HCT116 (cell line): Measurements from ENCODE around the gene YKT6. TPM values are rescaled to one million over a fixed set of nuclear protein-coding genes. Genes with fewer than 3 reads are reported as not detected.

Source experiments
- ATAC-seq: fragments of 200-7000 bp; cut with Tn5 transposase; 2 replicates; pipeline ENCODE4 v1.9.1; 2020; ENCODE audit warnings: mild to moderate bottlenecking, moderate library complexity
- BruUV-seq: library from RNA; stranded (reverse); fragments of 400-500 nt; replicated peaks from 2 replicates; lab custom pipeline; 2021; lab: Mats Ljungman, UMichigan
- CTCF ChIA-PET: fragments of 300-600 bp; sonication (Branson Sonifier 250); formaldehyde crosslinking; loops from one replicate; lab custom pipeline; 2021; ENCODE audit warnings: antibody characterized with exemption; lab: Charles Lee
- POLR2A ChIA-PET: fragments of 300-600, 350-600 bp; sonication (Branson Sonifier 250); formaldehyde crosslinking; loops from one replicate; lab custom pipeline; 2021; ENCODE audit warnings: antibody characterized with exemption; lab: Charles Lee
- RAD21 ChIA-PET, 2 experiments: fragments of 300-600 bp; sonication (Branson Sonifier 250); formaldehyde crosslinking; loops; one replicate each; lab custom pipeline; 2023; ENCODE audit warnings: low total read pairs in 2 of 2; ENCODE audit not compliant: uncharacterized antibody in 2 of 2, unreplicated experiment in 2 of 2, low non-redundant PET in 1 of 2; lab: Charles Lee
- DNase-seq: peaks from one replicate; pipeline ENCODE4 v3.0.0-alpha.2; 2010; ENCODE audit warnings: low read depth, low spot score
- H2AFZ ChIP-seq: fragments of 200-600 bp; shearing (Covaris generic), sonication (generic); 2 replicates; pipeline ENCODE4 v1.6.1; 2017; ENCODE audit warnings: low read depth, mixed run types, mixed read lengths, antibody characterized with exemption, low read length; ENCODE audit not compliant: poor library complexity, severe bottlenecking
- H3K27ac ChIP-seq: 2 replicates; pipeline ENCODE4 v1.5.1; 2012; ENCODE audit warnings: low read depth, low read length
- H3K27me3 ChIP-seq: fragments of 200-600 bp; sonication (generic); 2 replicates; pipeline ENCODE4 v1.6.1; 2016; ENCODE audit warnings: mixed run types, low read length, mixed read lengths; ENCODE audit not compliant: insufficient read depth
- H3K36me3 ChIP-seq, 2 experiments: fragments of 200-500 bp in 1 of 2; fragments of 200-600 bp in 1 of 2; sonication (Bioruptor generic) in 1 of 2; sonication (generic) in 1 of 2; 2 replicates each; pipeline versions ENCODE4 v1.5.1 to v1.6.1; 2014 to 2016; ENCODE audit warnings: low read length in 2 of 2, inconsistent platforms in 1 of 2, mixed read lengths in 1 of 2, mixed run types in 1 of 2; ENCODE audit not compliant: insufficient read depth in 2 of 2, control insufficient read depth in 1 of 2
- H3K4me1 ChIP-seq, 2 experiments: fragments of 200-600 bp in 1 of 2; sonication (generic) in 1 of 2; 2 replicates each; pipeline versions ENCODE4 v1.5.1 to v1.6.1; 2012 to 2017; ENCODE audit warnings: low read length in 2 of 2, inconsistent platforms in 1 of 2, mild to moderate bottlenecking in 1 of 2, mixed read lengths in 1 of 2, mixed run types in 1 of 2, moderate library complexity in 1 of 2; ENCODE audit not compliant: insufficient read depth in 2 of 2, control insufficient read depth in 1 of 2
- H3K4me2 ChIP-seq: fragments of 200-600 bp; sonication (generic); 2 replicates; pipeline ENCODE4 v1.6.1; 2017; ENCODE audit warnings: mixed run types, low read length, mixed read lengths
- H3K4me3 ChIP-seq, 2 experiments: fragments of 200-600 bp in 1 of 2; sonication (generic) in 1 of 2; replicated peaks in 1 of 2; 2 replicates each; pipeline ENCODE4 v1.5.1; 2011 to 2016; ENCODE audit warnings: low read length in 2 of 2, control low read depth in 1 of 2, low read depth in 1 of 2, mild to moderate bottlenecking in 1 of 2, mixed read lengths in 1 of 2, mixed run types in 1 of 2
- H3K79me2 ChIP-seq: fragments of 200-600 bp; sonication (generic); 2 replicates; pipeline ENCODE4 v1.6.1; 2017; ENCODE audit warnings: mild to moderate bottlenecking, mixed run types, low read length, moderate library complexity, mixed read lengths; ENCODE audit not compliant: insufficient read depth
- H3K9ac ChIP-seq: fragments of 200-600 bp; sonication (generic); 2 replicates; pipeline ENCODE4 v1.6.1; 2016; ENCODE audit warnings: low read length, mixed read lengths
- H3K9me2 ChIP-seq: fragments of 200-600 bp; sonication (generic), shearing (Covaris generic); 2 replicates; pipeline ENCODE4 v1.6.1; 2017; ENCODE audit warnings: mixed run types, mild to moderate bottlenecking, moderate library complexity; ENCODE audit not compliant: insufficient read depth
- H3K9me3 ChIP-seq, 2 experiments: fragments of 200-500 bp in 1 of 2; fragments of 200-600 bp in 1 of 2; sonication (Bioruptor generic) in 1 of 2; sonication (generic) in 1 of 2; 2 replicates each; pipeline ENCODE4 v1.6.1; 2014 to 2017; ENCODE audit warnings: low read length in 2 of 2, mixed read lengths in 2 of 2, inconsistent platforms in 1 of 2, low read depth in 1 of 2, mild to moderate bottlenecking in 1 of 2, mixed run types in 1 of 2, moderate library complexity in 1 of 2; ENCODE audit not compliant: control insufficient read depth in 1 of 2, insufficient read depth in 1 of 2
- H4K20me1 ChIP-seq: fragments of 200-600 bp; sonication (generic), shearing (Covaris generic); 2 replicates; pipeline ENCODE4 v1.6.1; 2017; ENCODE audit warnings: mixed run types, mild to moderate bottlenecking, moderate library complexity; ENCODE audit not compliant: insufficient read depth
- CEBPB ChIP-seq: IDR thresholded peaks from 2 replicates; pipeline ENCODE4 v1.6.1; 2012; ENCODE audit warnings: low read depth
- EZH2 ChIP-seq: fragments of 200-600 bp; sonication (generic); IDR thresholded peaks from 2 replicates; pipeline ENCODE4 v1.6.1; 2017; ENCODE audit warnings: antibody characterized with exemption, mixed run types
- FOSL1 ChIP-seq: IDR thresholded peaks from 2 replicates; pipeline ENCODE4 v1.6.1; 2012; ENCODE audit warnings: low read depth
- POLR2AphosphoS5 ChIP-seq: IDR thresholded peaks from 2 replicates; pipeline ENCODE4 v1.6.1; 2011; ENCODE audit warnings: mild to moderate bottlenecking, low read depth, low read length, moderate library complexity
- REST ChIP-seq: IDR thresholded peaks from 2 replicates; pipeline ENCODE4 v1.6.1; 2012; ENCODE audit warnings: low read depth
- YY1 ChIP-seq: IDR thresholded peaks from 2 replicates; pipeline ENCODE4 v1.6.1; 2011; ENCODE audit warnings: low read length, low read depth, moderate library complexity, mild to moderate bottlenecking; ENCODE audit not compliant: insufficient replicate concordance; ENCODE audit errors: extremely low read depth
- ZBTB33 ChIP-seq: IDR thresholded peaks from 2 replicates; pipeline ENCODE4 v1.6.1; 2011; ENCODE audit warnings: mild to moderate bottlenecking, low read length, moderate library complexity; ENCODE audit not compliant: insufficient replicate concordance; ENCODE audit errors: extremely low read depth
- intact Hi-C: fragments of 100-400 bp; cut with micrococcal nuclease; formaldehyde crosslinking; loops from 2 replicates; pipeline ENCODE4 v1.10.0; 2022
- total RNA-seq: library from RNA; stranded (reverse); gene quantifications from one replicate; pipeline ENCODE4 v1.2.1, GENCODE V29; 2021; ENCODE audit not compliant: unreplicated experiment

Gene YKT6
- total RNA-seq, 1 experiment from 2014 or later: 84.8 TPM

GRCh38 chr7:44212018-44212417 is 11.2 kb downstream of the YKT6 start:
- peaks cover 40 to 41% of the 10 kb centered on the region in 2 experiments for H3K36me3 ChIP-seq
- TF ChIP-seq YY1 (no peak), EZH2 (no peak), POLR2AphosphoS5 (no peak), FOSL1 (no peak), REST (no peak), CEBPB (no peak), ZBTB33 (no peak)
- no peaks in the 10 kb centered on the region for H3K27me3 ChIP-seq
- H3K79me2 ChIP-seq: no peaks in the 10 kb centered on the region; the same call in 1 of the 2 replicates
- H3K9me3 ChIP-seq: no peaks in the 10 kb centered on the region
- H4K20me1 ChIP-seq: no peaks in the 10 kb centered on the region
- no peak overlapping the region for H3K4me3 ChIP-seq
- H3K4me2 ChIP-seq: no peak overlapping the region
- no peaks in the 10 kb centered on the region for H3K4me1 ChIP-seq
- ChIA-PET POLR2A (no interaction called here), CTCF (no interaction called here), RAD21 (no interaction called here)
- no TSS peak for BruUV-seq
- ATAC-seq: no peak
- H3K27ac ChIP-seq: no peak overlapping the region
- no peak for DNase-seq
- H2AFZ ChIP-seq: no peak overlapping the region
- no peak overlapping the region for H3K9ac ChIP-seq
- no peaks in the 10 kb centered on the region for H3K9me2 ChIP-seq
- intact Hi-C loops: no loop called here
